Hepatocyte (in vitro differentiated cells): Measurements from ENCODE around the gene TMEFF1.

ENCODE experiments used
- EZH2phosphoT487 ChIP-seq: fragments of 200-600 bp; sonication (generic); IDR thresholded peaks from one replicate; pipeline ENCODE4 v1.6.1; 2018; ENCODE audit warnings: antibody characterized with exemption, mild to moderate bottlenecking, low read depth, moderate library complexity; ENCODE audit not compliant: unreplicated experiment, severe bottlenecking
- TF ChIP-seq, protein P1 (sequence below): fragments of 200-600 bp; sonication (generic); IDR thresholded peaks from 2 replicates; pipeline ENCODE4 v1.5.1; 2016; ENCODE audit warnings: antibody characterized with exemption, mild to moderate bottlenecking; ENCODE audit not compliant: poor library complexity

- TF ChIP-seq, protein P1, sequence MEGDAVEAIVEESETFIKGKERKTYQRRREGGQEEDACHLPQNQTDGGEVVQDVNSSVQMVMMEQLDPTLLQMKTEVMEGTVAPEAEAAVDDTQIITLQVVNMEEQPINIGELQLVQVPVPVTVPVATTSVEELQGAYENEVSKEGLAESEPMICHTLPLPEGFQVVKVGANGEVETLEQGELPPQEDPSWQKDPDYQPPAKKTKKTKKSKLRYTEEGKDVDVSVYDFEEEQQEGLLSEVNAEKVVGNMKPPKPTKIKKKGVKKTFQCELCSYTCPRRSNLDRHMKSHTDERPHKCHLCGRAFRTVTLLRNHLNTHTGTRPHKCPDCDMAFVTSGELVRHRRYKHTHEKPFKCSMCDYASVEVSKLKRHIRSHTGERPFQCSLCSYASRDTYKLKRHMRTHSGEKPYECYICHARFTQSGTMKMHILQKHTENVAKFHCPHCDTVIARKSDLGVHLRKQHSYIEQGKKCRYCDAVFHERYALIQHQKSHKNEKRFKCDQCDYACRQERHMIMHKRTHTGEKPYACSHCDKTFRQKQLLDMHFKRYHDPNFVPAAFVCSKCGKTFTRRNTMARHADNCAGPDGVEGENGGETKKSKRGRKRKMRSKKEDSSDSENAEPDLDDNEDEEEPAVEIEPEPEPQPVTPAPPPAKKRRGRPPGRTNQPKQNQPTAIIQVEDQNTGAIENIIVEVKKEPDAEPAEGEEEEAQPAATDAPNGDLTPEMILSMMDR: no peak
- TF ChIP-seq EZH2phosphoT487: no peak
Observed at GRCh38 chr9:100474924-100475276, 2.0 kb downstream of the TMEFF1 start.
